H9 (cell line): ENCODE results near the gene TEKT5. TPM values are rescaled to one million over a fixed set of nuclear protein-coding genes. Genes with fewer than 3 reads are reported as not detected.

ENCODE experiments used
- DNase-seq: peaks from one replicate; pipeline ENCODE4 v3.0.0-alpha.2; 2017
- H2AFZ ChIP-seq: one replicate; pipeline ENCODE4 v1.6.1; 2013; ENCODE audit warnings: mild to moderate bottlenecking, low read length, control low read depth, moderate library complexity
- H2AK5ac ChIP-seq: 2 replicates; pipeline ENCODE4 v1.6.1; 2013; ENCODE audit warnings: low read length, control low read depth, mixed read lengths; ENCODE audit not compliant: insufficient read length
- H2BK120ac ChIP-seq: one replicate; pipeline ENCODE4 v1.6.1; 2013; ENCODE audit warnings: low read depth, mild to moderate bottlenecking, low read length, control low read depth, inconsistent platforms; ENCODE audit not compliant: poor library complexity, severe bottlenecking
- H2BK12ac ChIP-seq: 2 replicates; pipeline ENCODE4 v1.6.1; 2013; ENCODE audit warnings: low read length, control low read depth, mixed read lengths, low read depth; ENCODE audit not compliant: insufficient read length
- H2BK15ac ChIP-seq: 2 replicates; pipeline ENCODE4 v1.6.1; 2013; ENCODE audit warnings: low read depth, low read length, control low read depth
- H2BK20ac ChIP-seq: one replicate; pipeline ENCODE4 v1.6.1; 2013; ENCODE audit warnings: low read depth, mild to moderate bottlenecking, low read length, control low read depth, inconsistent platforms; ENCODE audit not compliant: poor library complexity, severe bottlenecking
- H2BK5ac ChIP-seq: 2 replicates; pipeline ENCODE4 v1.6.1; 2013; ENCODE audit warnings: low read length, control low read depth, mixed read lengths; ENCODE audit not compliant: insufficient read length
- H3K14ac ChIP-seq: 2 replicates; pipeline ENCODE4 v1.6.1; 2013; ENCODE audit warnings: low read length, control low read depth; ENCODE audit not compliant: insufficient read depth
- H3K18ac ChIP-seq: 2 replicates; pipeline ENCODE4 v1.6.1; 2013; ENCODE audit warnings: low read depth, mild to moderate bottlenecking, mixed read lengths, low read length, control low read depth; ENCODE audit not compliant: insufficient read length
- H3K23ac ChIP-seq: 2 replicates; pipeline ENCODE4 v1.6.1; 2013; ENCODE audit warnings: low read length, control low read depth, mixed read lengths, low read depth; ENCODE audit not compliant: insufficient read length
- H3K23me2 ChIP-seq: 2 replicates; pipeline ENCODE4 v1.6.1; 2013; ENCODE audit warnings: low read depth, mild to moderate bottlenecking, mixed read lengths, low read length, control low read depth; ENCODE audit not compliant: insufficient read length, poor library complexity, severe bottlenecking
- H3K27ac ChIP-seq: 2 replicates; pipeline ENCODE4 v1.5.1; 2013; ENCODE audit warnings: low read length, control low read depth, mixed read lengths, low read depth; ENCODE audit not compliant: insufficient read length
- H3K27me3 ChIP-seq: 2 replicates; pipeline ENCODE4 v1.6.1; 2013; ENCODE audit warnings: low read length, control low read depth, inconsistent platforms; ENCODE audit not compliant: insufficient read depth
- H3K4ac ChIP-seq: 2 replicates; pipeline ENCODE4 v1.6.1; 2013; ENCODE audit warnings: low read depth, mild to moderate bottlenecking, control low read depth, inconsistent platforms, low read length, moderate library complexity
- H3K4me1 ChIP-seq: 2 replicates; pipeline ENCODE4 v1.6.1; 2013; ENCODE audit warnings: low read length, control low read depth, inconsistent platforms; ENCODE audit not compliant: insufficient read depth
- H3K4me2 ChIP-seq: 2 replicates; pipeline ENCODE4 v1.6.1; 2013; ENCODE audit warnings: low read length, control low read depth, mixed read lengths; ENCODE audit not compliant: insufficient read length, insufficient read depth
- H3K56ac ChIP-seq: 2 replicates; pipeline ENCODE4 v1.6.1; 2013; ENCODE audit warnings: low read depth, mild to moderate bottlenecking, mixed read lengths, low read length, control low read depth; ENCODE audit not compliant: insufficient read length
- H3K79me1 ChIP-seq: 2 replicates; pipeline ENCODE4 v1.6.1; 2013; ENCODE audit warnings: low read depth, mild to moderate bottlenecking, moderate library complexity, low read length, control low read depth, inconsistent platforms; ENCODE audit not compliant: insufficient read depth, poor library complexity, severe bottlenecking
- H3K79me2 ChIP-seq: 2 replicates; pipeline ENCODE4 v1.6.1; 2013; ENCODE audit warnings: low read length, control low read depth, inconsistent platforms; ENCODE audit not compliant: insufficient read depth
- H3K9ac ChIP-seq: 2 replicates; pipeline ENCODE4 v1.6.1; 2013; ENCODE audit warnings: low read length, control low read depth, mixed read lengths; ENCODE audit not compliant: insufficient read length; ENCODE audit errors: extremely low read depth
- H3K9me3 ChIP-seq: one replicate; pipeline ENCODE4 v1.6.1; 2013; ENCODE audit warnings: low read depth, low read length, inconsistent platforms; ENCODE audit not compliant: control insufficient read depth
- H3T11ph ChIP-seq: one replicate; pipeline ENCODE4 v1.6.1; 2013; ENCODE audit warnings: mild to moderate bottlenecking, low read length, control low read depth, inconsistent platforms
- H4K20me1 ChIP-seq: one replicate; pipeline ENCODE4 v1.6.1; 2013; ENCODE audit not compliant: control insufficient read depth, insufficient read length, insufficient read depth
- H4K5ac ChIP-seq: 2 replicates; pipeline ENCODE4 v1.6.1; 2013; ENCODE audit warnings: low read depth, mild to moderate bottlenecking, mixed read lengths, low read length, control low read depth; ENCODE audit not compliant: insufficient read length
- H4K8ac ChIP-seq: replicated peaks from 2 replicates; pipeline ENCODE4 v1.6.1; 2013; ENCODE audit warnings: low read length, control low read depth, mixed read lengths, low read depth; ENCODE audit not compliant: insufficient read length
- H4K91ac ChIP-seq: 2 replicates; pipeline ENCODE4 v1.6.1; 2013; ENCODE audit warnings: low read depth, mild to moderate bottlenecking, moderate library complexity, mixed read lengths, low read length, control low read depth; ENCODE audit not compliant: insufficient read length
- H3K27ac Mint-ChIP-seq, 3 experiments: 2 replicates in 2 of 3; 3 replicates in 1 of 3; pipeline ENCODE4 v1.8.0; 2020 to 2021; ENCODE audit warnings: mixed read lengths in 3 of 3, mild to moderate bottlenecking in 1 of 3, moderate library complexity in 1 of 3
- H3K27me3 Mint-ChIP-seq: 2 replicates; pipeline ENCODE4 v1.8.0; 2021; ENCODE audit warnings: low read depth, mild to moderate bottlenecking, moderate library complexity, mixed read lengths
- H3K36me3 Mint-ChIP-seq, 3 experiments: 2 replicates in 2 of 3; 3 replicates in 1 of 3; pipeline ENCODE4 v1.8.0; 2020 to 2021; ENCODE audit warnings: low read depth in 3 of 3, mixed read lengths in 3 of 3; ENCODE audit not compliant: insufficient read depth in 1 of 3
- H3K4me1 Mint-ChIP-seq, 2 experiments: 2 replicates each; pipeline ENCODE4 v1.8.0; 2020; ENCODE audit warnings: mixed read lengths in 2 of 2
- H3K4me3 Mint-ChIP-seq, 2 experiments: 2 replicates in 1 of 2; 3 replicates in 1 of 2; pipeline ENCODE4 v1.8.0; 2020 to 2021; ENCODE audit warnings: mild to moderate bottlenecking in 2 of 2, mixed read lengths in 2 of 2, moderate library complexity in 1 of 2
- H3K9me3 Mint-ChIP-seq, 2 experiments: 2 replicates in 1 of 2; 3 replicates in 1 of 2; pipeline ENCODE4 v1.8.0; 2020; ENCODE audit warnings: mild to moderate bottlenecking in 2 of 2, mixed read lengths in 2 of 2, moderate library complexity in 1 of 2
- WGBS: extraction: QIAGEN DNeasy Blood & Tissue Kit; methylation state at CpG from one replicate; pipeline ENCODE4 v1.1.7; 2013; ENCODE audit warnings: missing lambda C conversion rate, low lambda C conversion rate, mixed read lengths; ENCODE audit not compliant: insufficient read length; ENCODE audit errors: extremely low coverage; 5-methylcytosine and 5-hydroxymethylcytosine counted together
- total RNA-seq: library from RNA; stranded (reverse); gene quantifications from 2 replicates; pipeline ENCODE4 v1.2.1, GENCODE V29; 2021
- TF ChIP-seq, protein P1 (sequence below): fragments of 200-600 bp; sonication (generic); conservative IDR thresholded peaks from 3 replicates; pipeline ENCODE4 v1.8.0; 2021; ENCODE audit warnings: antibody characterized with exemption, mild to moderate bottlenecking

Gene TEKT5
- total RNA-seq, 1 experiment from 2014 or later: 0.31 TPM

DNA sequence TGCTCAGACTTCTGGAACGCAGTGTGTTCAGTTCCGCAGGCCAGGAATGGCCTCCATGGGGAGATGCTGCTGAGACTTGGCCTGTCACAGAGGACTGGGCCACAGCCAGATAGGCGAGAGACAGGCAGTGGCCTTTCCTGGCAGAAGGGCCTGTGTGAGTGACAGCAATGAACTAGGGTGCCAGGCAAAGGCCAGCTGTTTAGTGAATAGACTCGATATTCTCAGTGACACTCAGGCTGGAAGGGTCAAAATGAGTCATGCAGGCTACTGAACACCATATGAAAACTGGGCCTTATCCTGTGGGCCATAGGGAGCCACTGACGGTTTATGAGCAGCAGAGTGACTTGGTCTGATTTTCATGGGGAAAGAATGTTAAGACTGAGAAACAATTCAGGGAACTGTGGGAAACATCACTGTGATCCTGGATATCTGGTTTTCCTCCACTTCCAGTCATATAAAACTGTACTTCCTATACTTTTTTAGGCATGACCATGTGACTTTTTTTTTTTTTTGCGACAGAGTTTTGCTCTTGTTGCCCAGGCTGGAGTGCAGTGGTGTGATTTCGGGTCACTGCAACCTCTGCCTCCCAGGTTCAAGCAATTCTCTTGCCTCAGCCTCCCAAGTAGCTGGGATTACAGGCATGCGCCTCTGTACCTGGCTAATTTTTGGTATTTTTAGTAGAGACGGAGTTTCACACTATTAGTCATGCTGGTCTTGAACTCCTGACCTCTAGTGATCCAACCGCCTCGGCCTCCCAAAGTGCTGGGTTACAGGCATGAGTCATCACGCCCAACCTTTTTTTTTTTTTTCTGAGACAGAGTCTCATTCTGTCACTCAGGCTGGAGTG lies 43.7 kb upstream of the TEKT5 start:
- H3K14ac ChIP-seq: no peak overlapping the region
- H4K8ac ChIP-seq: no peak overlapping the region
- no peak overlapping the region for H3K27ac ChIP-seq
- no peak overlapping the region for H2BK12ac ChIP-seq
- Mint-ChIP-seq H3K9me3 (peaks cover under 1 to 1% of the 10 kb centered on the region in 2 experiments; a peak in 2 of 5 replicates), H3K27ac (no peak overlapping the region; a peak in 1 of 7 replicates), H3K27me3 (no peaks in the 10 kb centered on the region), H3K4me1 (peaks cover 9 to 10% of the 10 kb centered on the region in 2 experiments), H3K4me3 (no peak overlapping the region), H3K36me3 (peaks cover 0 to under 1% (median 0%) of the 10 kb centered on the region in 3 experiments; a peak in 1 of 7 replicates)
- no peak overlapping the region for H4K91ac ChIP-seq
- no peaks in the 10 kb centered on the region for H3K79me1 ChIP-seq
- H3K4me1 ChIP-seq: no peaks in the 10 kb centered on the region
- no peak overlapping the region for H2BK15ac ChIP-seq
- H2BK5ac ChIP-seq: no peak overlapping the region
- H3K4me2 ChIP-seq: no peak overlapping the region
- no CpG with 5 or more reads among the region's 12 CpGs for WGBS
- no peak overlapping the region for H3K9ac ChIP-seq
- no peaks in the 10 kb centered on the region for H3K79me2 ChIP-seq
- no peak overlapping the region for H3T11ph ChIP-seq
- H2AK5ac ChIP-seq: no peak overlapping the region
- no peak overlapping the region for H2BK20ac ChIP-seq
- H2AFZ ChIP-seq: no peak overlapping the region
- no peaks in the 10 kb centered on the region for H3K27me3 ChIP-seq
- DNase-seq: peak; percentile 36
- no peak overlapping the region for H3K4ac ChIP-seq
- no peak overlapping the region for H4K5ac ChIP-seq
- no peaks in the 10 kb centered on the region for H3K9me3 ChIP-seq
- H4K20me1 ChIP-seq: no peaks in the 10 kb centered on the region
- H3K18ac ChIP-seq: no peak overlapping the region
- peaks cover 2% of the 10 kb centered on the region for H3K23me2 ChIP-seq
- H3K56ac ChIP-seq: no peak overlapping the region
- no peak overlapping the region for H3K23ac ChIP-seq
- TF ChIP-seq, protein P1, sequence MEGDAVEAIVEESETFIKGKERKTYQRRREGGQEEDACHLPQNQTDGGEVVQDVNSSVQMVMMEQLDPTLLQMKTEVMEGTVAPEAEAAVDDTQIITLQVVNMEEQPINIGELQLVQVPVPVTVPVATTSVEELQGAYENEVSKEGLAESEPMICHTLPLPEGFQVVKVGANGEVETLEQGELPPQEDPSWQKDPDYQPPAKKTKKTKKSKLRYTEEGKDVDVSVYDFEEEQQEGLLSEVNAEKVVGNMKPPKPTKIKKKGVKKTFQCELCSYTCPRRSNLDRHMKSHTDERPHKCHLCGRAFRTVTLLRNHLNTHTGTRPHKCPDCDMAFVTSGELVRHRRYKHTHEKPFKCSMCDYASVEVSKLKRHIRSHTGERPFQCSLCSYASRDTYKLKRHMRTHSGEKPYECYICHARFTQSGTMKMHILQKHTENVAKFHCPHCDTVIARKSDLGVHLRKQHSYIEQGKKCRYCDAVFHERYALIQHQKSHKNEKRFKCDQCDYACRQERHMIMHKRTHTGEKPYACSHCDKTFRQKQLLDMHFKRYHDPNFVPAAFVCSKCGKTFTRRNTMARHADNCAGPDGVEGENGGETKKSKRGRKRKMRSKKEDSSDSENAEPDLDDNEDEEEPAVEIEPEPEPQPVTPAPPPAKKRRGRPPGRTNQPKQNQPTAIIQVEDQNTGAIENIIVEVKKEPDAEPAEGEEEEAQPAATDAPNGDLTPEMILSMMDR: no peak
- no peak overlapping the region for H2BK120ac ChIP-seq
